ENCODE measurements around the gene TNS3. TPM values are rescaled to one million over a fixed set of nuclear protein-coding genes. Genes with fewer than 3 reads are reported as not detected.

TNS3 gene
- total and polyA plus RNA-seq, 2 of the 13 experiments (the other 11 are each of a cell fraction or from before 2014, with no cell fraction given) = 52.9 to 55.7 TPM

DNA sequence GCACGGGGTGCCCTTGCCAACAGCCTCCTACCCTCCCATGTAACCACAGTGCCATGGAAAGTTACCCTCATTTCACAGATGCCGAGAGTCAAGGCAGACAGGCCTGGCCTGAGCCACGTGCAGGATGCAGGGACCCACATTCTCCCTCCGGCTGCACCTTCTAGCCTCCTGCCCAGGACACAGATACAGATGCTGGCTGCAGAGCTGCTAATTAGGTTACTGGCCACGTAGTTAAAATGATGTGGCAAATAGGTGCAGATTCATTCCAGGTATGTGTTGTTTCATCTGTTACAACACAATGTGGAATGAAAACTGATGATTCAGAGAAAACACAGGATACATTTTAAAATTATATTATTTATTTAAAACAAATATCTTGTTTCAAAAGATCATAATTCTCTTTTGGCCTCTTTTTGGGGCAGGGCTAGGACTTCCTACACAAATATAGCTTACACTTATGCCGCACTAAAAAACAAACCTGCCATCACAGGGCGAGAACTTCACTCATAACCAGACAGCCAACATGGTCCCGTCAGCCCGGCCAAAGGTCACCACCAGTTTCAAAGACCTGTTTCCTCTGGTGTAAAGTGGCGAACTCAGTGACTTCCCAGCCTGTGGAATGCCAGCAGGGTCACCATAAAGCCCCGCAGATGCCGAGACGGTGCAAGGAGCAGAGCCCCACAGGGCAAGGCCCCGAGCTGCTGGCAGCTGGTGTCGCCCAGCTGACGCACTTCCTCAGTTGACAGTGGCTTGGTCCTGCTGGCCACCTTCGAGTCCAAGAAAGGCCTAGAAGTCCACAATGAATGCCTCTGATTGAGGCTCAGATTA is 83.5 kb downstream of the TNS3 start (continued):
- TF ChIP-seq LCORL (IDR thresholded peaks at IDR 0.05) = no peak
- TF ChIP-seq LCORL (CRISPR knock-in tag; IDR thresholded peaks at IDR 0.05) = peak; percentile 78
- 0 out of 2 replicates have a peak, but pooled peaks have one; percentile 61 for TF ChIP-seq HNRNPL (IDR thresholded peaks at IDR 0.05; ENCODE audit: low read depth, low read length)
- TF ChIP-seq ZNF484 (CRISPR knock-in tag; IDR thresholded peaks at IDR 0.05; ENCODE audit: borderline replicate concordance, low read depth) = no peak
- TF ChIP-seq, protein P1, sequence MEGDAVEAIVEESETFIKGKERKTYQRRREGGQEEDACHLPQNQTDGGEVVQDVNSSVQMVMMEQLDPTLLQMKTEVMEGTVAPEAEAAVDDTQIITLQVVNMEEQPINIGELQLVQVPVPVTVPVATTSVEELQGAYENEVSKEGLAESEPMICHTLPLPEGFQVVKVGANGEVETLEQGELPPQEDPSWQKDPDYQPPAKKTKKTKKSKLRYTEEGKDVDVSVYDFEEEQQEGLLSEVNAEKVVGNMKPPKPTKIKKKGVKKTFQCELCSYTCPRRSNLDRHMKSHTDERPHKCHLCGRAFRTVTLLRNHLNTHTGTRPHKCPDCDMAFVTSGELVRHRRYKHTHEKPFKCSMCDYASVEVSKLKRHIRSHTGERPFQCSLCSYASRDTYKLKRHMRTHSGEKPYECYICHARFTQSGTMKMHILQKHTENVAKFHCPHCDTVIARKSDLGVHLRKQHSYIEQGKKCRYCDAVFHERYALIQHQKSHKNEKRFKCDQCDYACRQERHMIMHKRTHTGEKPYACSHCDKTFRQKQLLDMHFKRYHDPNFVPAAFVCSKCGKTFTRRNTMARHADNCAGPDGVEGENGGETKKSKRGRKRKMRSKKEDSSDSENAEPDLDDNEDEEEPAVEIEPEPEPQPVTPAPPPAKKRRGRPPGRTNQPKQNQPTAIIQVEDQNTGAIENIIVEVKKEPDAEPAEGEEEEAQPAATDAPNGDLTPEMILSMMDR (CRISPR knock-in tag; IDR thresholded peaks at IDR 0.05) = no peak
- no peak for TF ChIP-seq ZNF256 (CRISPR knock-in tag; conservative IDR thresholded peaks at IDR 0.05)
- TF ChIP-seq PHF8 (CRISPR knock-in tag; IDR thresholded peaks at IDR 0.05) = peak; percentile 41; the same call in 1 of the 2 replicates
- no peak for TF ChIP-seq HDAC6 (IDR thresholded peaks at IDR 0.05; ENCODE audit: low read depth, low read length)
- TF ChIP-seq, protein P2, sequence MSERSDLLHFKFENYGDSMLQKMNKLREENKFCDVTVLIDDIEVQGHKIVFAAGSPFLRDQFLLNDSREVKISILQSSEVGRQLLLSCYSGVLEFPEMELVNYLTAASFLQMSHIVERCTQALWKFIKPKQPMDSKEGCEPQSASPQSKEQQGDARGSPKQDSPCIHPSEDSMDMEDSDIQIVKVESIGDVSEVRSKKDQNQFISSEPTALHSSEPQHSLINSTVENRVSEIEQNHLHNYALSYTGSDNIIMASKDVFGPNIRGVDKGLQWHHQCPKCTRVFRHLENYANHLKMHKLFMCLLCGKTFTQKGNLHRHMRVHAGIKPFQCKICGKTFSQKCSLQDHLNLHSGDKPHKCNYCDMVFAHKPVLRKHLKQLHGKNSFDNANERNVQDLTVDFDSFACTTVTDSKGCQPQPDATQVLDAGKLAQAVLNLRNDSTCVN (CRISPR knock-in tag; IDR thresholded peaks at IDR 0.05; ENCODE audit: borderline replicate concordance) = 0 out of 2 replicates have a peak, but pooled peaks have one; percentile 31
- TF ChIP-seq PAF1 (CRISPR knock-in tag; IDR thresholded peaks at IDR 0.05) = no peak
- no peak for TF ChIP-seq ZBTB2 (CRISPR knock-in tag; IDR thresholded peaks at IDR 0.05; ENCODE audit: low read depth)
- no peak for TF ChIP-seq ZNF121 (CRISPR knock-in tag; IDR thresholded peaks at IDR 0.05)
- 0 out of 2 replicates have a peak, but pooled peaks have one; percentile 36 for TF ChIP-seq ZBTB43 (CRISPR knock-in tag; conservative IDR thresholded peaks at IDR 0.05)
- peak; percentile 96 for TF ChIP-seq ZBTB34 (CRISPR knock-in tag; IDR thresholded peaks at IDR 0.05)
- TF ChIP-seq ZBED4 (CRISPR knock-in tag; IDR thresholded peaks at IDR 0.05; ENCODE audit: borderline replicate concordance) = no peak
- TF ChIP-seq MED1 (CRISPR knock-in tag; IDR thresholded peaks at IDR 0.05) = peak; percentile 67

All from HepG2 (cell line).